Mammary epithelial cell (primary cell): ENCODE results near the gene CCDC185.

Experiments used
- EZH2 ChIP-seq: IDR thresholded peaks from 2 replicates; pipeline ENCODE4 v1.6.1; 2012; ENCODE audit warnings: low read length, inconsistent platforms, borderline replicate concordance
- TF ChIP-seq, protein P1 (sequence below), 2 donors: IDR thresholded peaks in 1 of 2; conservative IDR thresholded peaks in 1 of 2; 2 replicates each; pipeline ENCODE4 v1.5.1; 2011 to 2012; ENCODE audit warnings: inconsistent platforms in 2 of 2, low read length in 2 of 2, mild to moderate bottlenecking in 2 of 2, control low read depth in 1 of 2, low read depth in 1 of 2; ENCODE audit not compliant: insufficient read depth in 1 of 2; ENCODE audit errors: extremely low read depth in 1 of 2

DNA sequence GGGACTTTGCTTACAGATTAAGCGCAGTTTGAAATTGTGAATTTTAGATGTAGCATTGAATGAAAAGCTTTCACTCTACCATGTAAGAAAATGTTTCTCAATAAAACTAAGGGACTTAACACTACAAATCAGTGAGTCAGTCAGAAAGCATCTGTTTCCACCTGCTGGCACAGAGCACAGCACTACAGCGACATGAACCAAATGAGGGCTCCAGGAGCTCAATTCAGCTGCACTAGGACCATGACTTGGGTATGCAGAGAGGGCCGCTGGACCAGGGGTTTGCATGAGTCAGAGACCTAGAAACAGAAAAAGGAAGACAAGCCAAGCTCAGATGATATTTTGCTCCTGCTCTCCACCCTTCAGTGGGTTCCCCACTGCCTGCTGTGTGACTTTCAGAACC lies 34.4 kb upstream of the CCDC185 start:
- TF ChIP-seq, protein P1, sequence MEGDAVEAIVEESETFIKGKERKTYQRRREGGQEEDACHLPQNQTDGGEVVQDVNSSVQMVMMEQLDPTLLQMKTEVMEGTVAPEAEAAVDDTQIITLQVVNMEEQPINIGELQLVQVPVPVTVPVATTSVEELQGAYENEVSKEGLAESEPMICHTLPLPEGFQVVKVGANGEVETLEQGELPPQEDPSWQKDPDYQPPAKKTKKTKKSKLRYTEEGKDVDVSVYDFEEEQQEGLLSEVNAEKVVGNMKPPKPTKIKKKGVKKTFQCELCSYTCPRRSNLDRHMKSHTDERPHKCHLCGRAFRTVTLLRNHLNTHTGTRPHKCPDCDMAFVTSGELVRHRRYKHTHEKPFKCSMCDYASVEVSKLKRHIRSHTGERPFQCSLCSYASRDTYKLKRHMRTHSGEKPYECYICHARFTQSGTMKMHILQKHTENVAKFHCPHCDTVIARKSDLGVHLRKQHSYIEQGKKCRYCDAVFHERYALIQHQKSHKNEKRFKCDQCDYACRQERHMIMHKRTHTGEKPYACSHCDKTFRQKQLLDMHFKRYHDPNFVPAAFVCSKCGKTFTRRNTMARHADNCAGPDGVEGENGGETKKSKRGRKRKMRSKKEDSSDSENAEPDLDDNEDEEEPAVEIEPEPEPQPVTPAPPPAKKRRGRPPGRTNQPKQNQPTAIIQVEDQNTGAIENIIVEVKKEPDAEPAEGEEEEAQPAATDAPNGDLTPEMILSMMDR (conservative IDR thresholded peaks at IDR 0.05 in 1 of 2, IDR thresholded peaks at IDR 0.05 in 1 of 2; ENCODE audit: extremely low read depth in 1 of 2, insufficient read depth in 1 of 2, low read depth in 1 of 2, low read length in 2 of 2), result peak in 1 of 2 donors; percentile 58
- TF ChIP-seq EZH2, result no peak
